ENCODE data around the gene FZD7.

FZD7 gene

DNA sequence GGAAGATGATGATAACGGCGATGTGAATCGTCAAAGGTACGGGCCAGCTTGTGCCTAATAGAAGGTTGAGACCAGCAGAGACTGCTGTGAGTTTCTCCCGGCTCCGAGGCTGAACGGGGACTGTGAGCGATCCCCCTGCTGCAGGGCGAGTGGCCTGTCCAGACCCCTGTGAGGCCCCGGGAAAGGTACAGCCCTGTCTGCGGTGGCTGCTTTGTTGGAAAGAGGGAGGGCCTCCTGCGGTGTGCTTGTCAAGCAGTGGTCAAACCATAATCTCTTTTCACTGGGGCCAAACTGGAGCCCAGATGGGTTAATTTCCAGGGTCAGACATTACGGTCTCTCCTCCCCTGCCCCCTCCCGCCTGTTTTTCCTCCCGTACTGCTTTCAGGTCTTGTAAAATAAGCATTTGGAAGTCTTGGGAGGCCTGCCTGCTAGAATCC is 3.0 kb downstream of the FZD7 start:
- FAIRE-seq, result no peak
- DNase-seq (ENCODE audit: low spot score), result no peak

DNA sequence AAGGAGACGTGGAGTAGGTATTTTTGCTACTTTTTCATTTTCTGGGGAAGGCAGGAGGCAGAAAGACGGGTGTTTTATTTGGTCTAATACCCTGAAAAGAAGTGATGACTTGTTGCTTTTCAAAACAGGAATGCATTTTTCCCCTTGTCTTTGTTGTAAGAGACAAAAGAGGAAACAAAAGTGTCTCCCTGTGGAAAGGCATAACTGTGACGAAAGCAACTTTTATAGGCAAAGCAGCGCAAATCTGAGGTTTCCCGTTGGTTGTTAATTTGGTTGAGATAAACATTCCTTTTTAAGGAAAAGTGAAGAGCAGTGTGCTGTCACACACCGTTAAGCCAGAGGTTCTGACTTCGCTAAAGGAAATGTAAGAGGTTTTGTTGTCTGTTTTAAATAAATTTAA is 3.4 kb downstream of the FZD7 start:
- DNase-seq (ENCODE audit: low spot score) (no peak), FAIRE-seq (no peak)

DNA sequence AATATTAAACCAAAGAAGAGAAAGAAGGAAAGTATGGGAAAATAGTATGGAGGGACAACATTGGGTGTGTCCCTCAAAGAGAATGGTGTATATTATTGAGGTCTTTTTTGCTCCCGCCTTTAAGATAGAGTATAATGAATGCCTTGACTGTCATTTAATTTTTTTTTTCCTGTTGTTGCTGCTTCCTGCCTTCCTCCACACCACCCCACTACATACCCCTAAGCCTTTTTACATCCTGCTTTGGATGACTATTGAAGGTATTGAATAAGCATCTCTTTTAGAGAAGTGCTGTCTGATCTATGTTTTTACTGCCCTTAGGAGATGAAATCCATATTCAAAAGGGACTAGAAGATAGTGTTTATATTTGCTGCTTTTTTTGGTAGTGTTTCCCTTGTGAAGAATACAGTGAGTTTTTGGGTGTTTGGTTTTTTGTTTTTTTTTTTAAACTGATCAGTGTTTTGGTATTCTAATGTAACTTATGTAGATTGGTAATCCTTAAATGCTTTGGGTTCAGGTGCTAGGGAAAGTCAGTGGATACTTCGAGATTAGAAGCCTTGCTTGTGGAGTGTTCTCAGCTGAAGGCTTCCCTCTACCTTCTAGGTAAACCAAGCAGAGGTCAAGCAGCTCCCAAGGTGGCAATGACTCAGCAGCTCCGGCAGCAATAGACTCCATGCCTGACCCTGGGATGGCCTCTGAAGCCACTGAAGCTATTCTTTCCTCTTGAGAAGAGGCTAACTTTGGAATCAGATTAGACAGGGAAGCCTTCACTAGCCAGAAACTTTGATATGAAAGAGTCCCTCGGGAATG is 5.0 kb downstream of the FZD7 start:
- peak; percentile 65 for DNase-seq (ENCODE audit: low spot score)
- peak; percentile 89 for FAIRE-seq

DNA sequence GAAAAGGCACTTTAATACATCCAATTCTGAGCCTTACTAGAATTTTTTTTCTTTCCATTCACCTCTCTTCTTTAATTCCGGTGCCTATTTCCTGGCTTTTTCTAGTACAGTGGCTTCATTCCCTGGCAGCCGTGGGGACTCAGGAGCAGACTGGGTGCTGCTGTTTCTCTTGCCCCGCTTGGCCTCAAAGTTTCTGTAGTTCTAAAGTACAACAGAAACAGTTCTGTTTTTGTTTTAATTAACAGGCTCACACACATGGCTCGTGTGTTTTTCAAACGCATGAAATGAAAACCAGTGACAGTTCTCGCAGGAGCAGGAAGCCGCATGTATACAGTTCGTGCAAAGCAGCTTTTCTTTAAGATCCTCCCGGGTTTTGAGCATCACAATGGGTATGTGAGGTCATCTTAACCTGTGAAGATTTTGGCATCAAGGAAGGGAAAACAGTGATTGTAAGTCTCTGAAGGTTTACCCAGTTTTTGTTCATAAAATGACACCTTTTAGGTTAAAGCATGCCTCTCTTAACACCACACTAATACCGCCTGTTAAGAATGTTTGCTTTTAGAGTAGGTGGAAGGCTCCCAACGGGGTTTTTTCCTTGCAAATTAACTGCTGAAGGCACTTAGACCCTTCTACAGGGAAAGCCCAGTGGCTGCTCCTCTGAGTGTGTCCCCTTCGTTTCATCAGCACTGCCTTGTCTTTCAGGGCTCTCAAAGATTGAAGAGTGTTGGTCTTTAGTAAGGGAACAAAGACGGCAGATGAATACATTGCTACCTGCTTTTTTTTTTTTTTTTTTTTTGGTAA is 5.8 kb downstream of the FZD7 start:
- DNase-seq (ENCODE audit: low spot score) (no peak), FAIRE-seq (no peak)

DNA sequence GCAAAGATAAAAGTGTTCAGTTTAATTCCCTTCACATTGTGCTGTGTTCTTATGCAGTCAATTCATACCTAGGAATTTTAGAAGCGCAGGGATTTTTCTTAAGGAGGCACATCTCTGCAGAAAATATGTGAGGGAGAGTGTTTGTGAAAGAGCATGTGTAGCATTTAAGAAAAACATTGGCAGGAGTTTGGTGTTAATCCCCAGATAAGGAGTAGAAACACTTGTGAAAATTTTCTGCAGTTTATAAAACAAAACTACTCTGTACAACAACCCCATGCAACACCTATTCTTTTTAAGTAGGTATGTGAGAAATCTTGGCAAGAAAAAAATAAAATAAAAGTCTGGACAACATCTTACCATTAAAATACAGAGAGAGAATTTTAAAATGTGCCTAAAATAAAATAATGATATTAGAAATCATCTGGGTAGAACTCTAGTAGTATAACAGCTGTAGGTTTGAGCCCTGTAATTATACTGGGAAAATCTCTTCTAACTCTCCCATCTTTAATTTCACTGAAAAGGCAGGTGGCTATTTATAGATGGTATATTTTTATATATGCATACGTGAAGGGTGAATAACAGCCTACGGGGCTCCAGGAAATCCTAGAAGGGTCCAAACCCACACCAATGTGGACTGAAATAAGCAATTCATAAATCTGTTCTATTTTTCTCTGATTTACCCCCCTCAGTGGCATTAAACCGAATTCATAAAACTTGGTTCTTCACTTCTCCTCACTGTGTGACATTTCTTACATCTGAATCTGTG is 6.6 kb downstream of the FZD7 start:
- no peak for FAIRE-seq

DNA sequence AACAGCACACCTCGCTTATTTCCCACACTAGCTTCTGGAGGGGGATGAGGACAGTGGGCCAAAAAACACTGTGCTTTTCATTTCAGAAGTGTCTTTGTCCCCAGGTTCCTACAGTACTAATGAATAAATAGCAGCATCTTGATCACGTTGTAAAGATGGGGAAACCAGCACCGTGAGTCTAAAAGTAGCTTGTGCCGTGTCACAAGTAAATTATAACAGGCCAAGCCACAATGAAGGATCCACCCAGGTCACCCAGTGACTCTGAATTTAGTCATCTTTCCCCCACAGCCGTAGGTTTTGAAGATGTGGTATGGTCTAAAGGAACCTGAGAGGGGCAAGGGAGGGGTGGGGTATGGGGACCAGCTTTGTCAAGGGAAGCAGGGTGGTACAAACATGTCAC is 8.8 kb downstream of the FZD7 start:
- no peak for FAIRE-seq
- DNase-seq (ENCODE audit: low spot score), result no peak

More for the DNA sequence above, 6.6 kb downstream of the FZD7 start:
- DNase-seq (ENCODE audit: low spot score), result no peak

DNA sequence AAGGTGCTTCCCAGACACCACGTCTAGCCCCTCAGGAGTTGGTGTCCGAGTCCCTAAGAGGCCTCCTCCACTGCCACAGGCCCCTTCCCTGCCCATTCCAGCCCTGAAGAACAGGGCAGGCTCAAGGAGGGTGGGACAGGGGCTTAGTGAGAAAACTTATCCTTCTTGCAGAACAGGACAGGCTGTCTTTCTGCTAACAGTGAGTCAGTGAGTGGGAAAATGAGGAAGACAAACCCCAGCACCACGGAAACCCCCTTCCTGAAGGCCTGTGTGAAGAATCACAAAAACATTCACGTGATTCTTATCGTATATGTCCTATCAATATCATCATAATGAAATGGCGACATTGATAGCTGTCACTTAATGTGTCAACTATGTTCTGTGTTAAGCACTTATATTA is 9.8 kb downstream of the FZD7 start:
- no peak for FAIRE-seq
- no peak for DNase-seq (ENCODE audit: low spot score)

DNA sequence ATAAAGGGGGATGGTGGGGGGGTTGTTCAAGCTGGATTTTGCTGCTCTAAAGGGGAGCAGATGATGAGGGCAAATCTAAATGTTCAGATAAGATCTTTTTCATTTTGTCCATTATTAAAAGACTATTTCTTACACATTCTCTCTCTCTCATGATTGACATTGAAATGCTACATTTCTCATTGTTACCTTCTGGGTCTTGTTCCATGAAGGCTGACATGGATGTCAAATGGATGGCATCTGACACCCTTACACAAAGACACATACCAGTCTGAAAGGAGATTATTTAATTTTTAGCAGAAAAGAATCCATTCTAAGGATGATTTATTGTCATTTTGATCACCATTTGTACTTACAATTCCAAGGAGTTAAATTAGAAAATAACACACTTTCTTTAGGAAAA is 11.1 kb downstream of the FZD7 start:
- DNase-seq (ENCODE audit: low spot score), result no peak
- no peak for FAIRE-seq

DNA sequence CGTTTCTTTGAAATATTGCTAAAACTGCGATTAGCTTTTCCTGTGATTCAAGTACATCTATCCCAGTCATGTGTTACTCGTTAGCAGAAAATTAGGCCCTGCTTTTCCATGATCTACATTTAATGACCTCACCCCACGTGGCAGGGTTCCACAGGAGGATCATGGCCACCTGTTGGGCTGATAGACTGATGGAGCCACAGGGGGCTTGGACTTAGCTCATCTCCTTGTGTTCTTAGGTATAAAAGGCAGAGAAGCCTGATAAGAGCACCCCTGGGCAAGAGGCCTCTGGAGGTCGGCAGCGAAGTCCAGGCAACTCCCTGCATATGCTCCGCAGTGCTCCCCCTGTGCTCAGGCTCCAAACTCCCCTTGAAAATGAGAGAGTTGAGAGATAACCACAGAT is 12.9 kb downstream of the FZD7 start:
- no peak for DNase-seq (ENCODE audit: low spot score)
- no peak for FAIRE-seq

DNA sequence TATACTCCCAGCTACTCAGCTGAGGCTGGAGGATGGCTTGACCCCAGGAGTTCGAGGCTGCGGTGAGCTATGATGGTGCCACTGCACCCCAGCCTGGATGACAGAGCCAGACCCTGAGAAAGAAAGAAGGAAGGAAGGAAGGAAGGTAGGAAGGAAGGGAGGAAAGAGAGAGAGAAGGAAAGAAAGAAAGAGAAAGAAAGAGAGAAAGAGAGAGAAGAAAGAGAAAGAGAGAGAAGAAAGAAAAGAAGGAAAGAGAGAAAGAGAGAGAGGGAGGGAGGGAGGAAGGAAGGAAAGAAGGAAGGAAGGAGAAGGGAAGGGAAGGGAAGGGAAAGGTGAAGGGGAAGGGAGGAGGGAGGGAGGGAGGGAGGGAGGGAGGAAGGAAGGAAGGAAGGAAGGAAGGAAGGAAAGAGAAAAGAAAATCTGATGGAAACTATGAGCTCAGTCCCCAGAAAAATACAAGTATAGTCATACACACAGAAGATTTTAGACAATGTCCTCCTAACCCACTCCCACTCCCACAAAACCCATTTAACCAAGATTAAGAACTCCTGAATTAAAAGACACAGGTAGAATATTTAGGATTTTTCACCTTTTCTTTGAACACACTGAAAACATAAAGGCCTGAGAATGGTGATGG is 15.6 kb downstream of the FZD7 start:
- no peak for FAIRE-seq
- no peak for DNase-seq (ENCODE audit: low spot score)

DNA sequence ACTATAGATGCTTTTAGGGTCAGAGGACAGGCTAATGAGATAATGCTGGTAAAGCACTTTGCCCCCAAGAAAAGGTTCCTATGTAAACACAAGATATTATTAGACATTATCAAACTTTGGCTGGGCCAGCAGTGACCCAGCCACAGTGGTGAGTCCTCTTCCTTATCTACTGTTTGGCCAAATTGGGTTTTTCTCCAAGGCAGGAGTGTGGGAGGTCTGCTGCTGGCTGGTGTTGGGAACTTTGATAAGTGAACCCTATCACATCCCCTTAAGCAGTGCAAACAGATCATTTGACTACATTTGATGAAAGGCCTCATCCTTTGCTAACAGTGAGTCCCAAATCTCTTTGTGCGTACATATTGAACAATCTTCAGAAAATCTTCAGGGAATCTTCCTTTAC is 16.2 kb downstream of the FZD7 start:
- no peak for FAIRE-seq

DNA sequence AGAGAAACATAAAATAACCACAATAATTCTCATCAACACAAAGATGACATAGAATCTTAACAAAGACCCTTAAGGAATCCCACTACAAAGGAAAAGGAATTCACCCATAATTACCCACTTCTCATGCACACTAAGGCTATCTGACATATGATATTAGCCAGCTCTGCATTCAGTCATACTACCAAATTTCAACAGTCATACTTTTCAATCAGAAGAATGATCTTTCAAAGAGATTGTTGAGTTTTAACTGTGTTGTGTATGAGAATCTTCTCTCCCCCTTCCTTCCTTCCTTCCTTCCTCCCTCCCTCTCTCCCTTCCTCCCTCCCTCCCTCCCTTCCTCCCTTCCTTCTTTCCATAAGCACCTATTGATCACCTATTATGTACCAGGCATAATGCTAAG is 17.0 kb downstream of the FZD7 start:
- no peak for DNase-seq (ENCODE audit: low spot score)
- no peak for FAIRE-seq

More for the DNA sequence above, 16.2 kb downstream of the FZD7 start:
- DNase-seq (ENCODE audit: low spot score), result no peak

DNA sequence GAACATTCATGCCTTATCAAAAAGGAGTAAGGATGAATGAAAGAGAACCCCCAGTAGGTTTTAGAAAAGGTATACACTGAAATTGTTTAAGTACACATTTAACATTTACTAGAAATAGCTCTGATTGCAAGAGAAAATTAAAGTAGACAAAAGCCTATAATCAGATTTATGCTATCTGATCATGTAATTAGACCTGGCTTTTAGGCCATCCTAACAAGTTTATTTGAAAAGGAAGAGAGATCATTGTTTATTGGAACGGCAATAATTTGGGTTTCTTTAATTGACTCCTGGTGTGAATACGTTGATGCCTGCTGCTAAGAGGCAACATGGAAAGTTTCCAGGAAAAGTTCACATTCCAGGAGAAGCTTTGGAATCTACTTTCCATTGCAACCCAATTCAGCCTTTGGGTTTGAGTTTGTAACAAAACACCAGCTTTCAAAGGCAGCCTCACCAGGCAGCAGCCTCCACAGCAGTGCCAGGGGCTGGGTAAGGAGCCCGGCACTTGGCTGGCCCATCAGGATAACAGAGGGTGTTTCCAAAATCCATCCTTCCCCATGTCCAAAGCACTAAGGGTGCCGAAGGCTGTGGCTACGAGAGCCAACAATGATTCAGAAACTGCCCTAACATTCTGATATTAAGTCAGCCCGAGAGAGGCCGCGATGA is 18.0 kb downstream of the FZD7 start:
- DNase-seq (ENCODE audit: low spot score) (no peak), FAIRE-seq (no peak)

DNA sequence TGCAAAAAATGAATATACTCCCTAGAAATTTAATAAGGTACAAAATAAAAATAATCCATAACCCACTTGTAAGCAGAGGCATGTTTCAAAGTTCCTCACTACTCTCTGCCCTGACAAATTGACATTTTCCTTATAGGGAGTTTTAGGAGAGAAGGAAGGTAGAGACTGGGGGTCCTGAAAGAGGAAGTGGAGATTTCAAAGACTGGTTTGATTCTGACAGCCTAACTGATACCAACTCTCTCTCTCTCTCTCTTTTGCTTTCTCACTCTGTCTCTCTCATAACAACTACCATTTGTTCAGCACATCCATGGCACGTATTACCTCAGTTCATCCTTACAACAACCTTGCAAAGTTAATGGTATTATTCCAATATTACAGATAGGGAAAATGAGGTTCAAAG is 18.6 kb downstream of the FZD7 start:
- FAIRE-seq, result no peak
- DNase-seq (ENCODE audit: low spot score), result no peak

DNA sequence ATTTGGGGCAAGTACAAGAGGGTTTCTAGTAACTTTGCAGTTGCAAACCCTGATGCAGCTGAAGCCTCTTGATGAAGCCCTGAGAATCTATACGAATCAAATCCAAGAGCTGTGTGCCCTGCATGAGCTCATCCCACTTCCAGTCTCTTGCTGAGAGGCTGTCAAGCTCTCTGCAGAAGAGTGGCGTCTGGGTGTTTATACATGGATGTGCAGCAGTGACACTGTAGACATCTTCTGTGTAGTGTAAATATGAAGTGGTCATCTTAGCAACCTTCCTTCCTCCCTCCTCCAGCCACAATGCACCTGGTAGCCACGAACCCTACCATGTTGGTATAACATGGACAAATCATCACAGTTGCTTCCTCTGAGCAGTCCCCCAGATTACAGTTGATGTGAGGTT is 21.0 kb downstream of the FZD7 start:
- no peak for FAIRE-seq

DNA sequence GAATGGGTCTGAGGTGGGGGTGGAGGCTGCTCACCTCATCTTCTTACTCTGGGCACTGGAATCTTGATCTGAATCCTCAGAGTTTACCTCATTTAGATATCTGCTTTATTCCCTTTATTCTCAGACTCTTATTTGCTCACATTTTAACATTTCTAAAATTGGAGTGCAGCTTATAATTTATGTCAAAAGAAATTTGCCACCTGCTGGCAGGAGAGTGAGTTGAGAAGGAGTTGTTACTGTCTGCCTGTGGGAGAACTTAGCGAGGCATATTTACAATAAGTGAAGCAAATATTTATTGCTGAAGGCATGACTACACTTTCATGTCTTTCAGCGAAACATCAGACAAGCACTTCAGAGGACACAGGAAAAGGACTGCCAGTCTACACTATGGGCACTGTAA is 23.0 kb downstream of the FZD7 start:
- DNase-seq (ENCODE audit: low spot score) (no peak), FAIRE-seq (no peak)

More for the DNA sequence above, 21.0 kb downstream of the FZD7 start:
- DNase-seq (ENCODE audit: low spot score), result no peak

DNA sequence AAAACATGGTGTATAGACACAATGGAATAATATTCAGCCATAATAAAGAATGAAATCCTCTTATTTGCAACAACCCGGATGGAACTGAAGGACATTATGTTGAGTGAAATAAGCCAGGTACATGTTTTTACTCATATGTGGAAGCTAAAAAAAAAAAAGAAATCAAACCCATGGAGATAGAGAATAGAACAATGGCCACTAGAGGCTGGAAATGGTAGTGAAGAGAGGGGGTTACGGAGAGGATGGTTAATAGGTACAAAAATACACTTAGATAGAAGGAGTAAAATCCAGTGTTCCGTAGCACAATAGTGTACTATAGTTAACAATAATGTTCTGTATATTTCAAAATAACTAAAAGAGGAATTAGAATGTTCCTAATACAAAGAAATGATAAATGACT is 26.6 kb downstream of the FZD7 start:
- DNase-seq (ENCODE audit: low spot score) (no peak), FAIRE-seq (no peak)

DNA sequence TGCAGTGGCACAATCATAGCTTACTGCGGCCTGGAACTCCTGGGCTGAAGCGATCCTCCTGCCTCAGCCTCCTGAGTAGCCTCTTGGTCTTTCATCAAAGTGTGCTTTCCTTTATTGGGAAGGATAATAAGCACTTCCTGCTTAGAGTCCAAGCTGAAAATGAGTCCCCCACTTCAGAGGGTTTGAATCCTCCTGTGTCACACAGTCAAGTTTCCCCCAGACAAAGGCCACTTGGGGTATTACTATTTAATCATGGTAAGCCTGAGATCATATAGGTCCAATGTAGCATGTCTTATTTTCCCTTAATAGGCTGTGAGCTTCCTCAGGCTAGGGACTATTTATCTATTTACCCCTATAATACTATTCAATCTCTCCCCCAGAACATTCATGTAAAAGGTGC is 28.0 kb downstream of the FZD7 start:
- DNase-seq (ENCODE audit: low spot score), result no peak
- no peak for FAIRE-seq

DNA sequence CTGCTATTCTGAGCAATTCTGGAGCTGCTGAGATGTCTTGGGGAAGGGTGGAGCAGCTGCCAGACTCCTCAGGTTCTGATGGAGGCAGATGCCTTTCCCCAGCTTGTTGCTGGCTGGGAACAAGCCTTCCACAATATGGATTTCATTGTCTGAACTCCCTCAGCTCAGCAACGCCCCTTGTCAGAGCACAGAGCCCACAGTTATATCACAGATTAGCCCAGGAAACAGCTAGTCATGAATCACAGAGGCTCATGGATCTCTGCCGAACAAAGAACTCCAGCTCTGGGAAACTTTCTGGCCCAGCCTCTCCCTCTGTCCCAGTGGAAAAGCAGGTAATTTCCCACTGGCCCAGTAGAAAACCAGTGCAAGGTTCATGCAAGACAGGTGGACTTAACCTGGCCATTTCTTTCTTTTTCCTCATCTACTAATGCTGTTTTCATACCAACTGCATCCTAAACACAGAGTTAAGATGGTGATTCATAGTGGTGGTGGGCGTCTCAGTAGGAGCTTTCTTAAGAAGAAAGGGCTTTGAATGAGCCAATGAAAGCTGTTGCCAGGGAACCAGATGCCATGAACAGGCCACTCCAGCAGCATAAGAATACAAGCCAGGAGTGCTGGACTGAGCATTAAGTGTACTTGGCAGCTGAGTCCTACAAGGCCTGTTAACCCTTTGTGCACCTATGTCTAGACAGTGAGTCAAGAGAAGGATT is 30.7 kb downstream of the FZD7 start:
- FAIRE-seq, result no peak

DNA sequence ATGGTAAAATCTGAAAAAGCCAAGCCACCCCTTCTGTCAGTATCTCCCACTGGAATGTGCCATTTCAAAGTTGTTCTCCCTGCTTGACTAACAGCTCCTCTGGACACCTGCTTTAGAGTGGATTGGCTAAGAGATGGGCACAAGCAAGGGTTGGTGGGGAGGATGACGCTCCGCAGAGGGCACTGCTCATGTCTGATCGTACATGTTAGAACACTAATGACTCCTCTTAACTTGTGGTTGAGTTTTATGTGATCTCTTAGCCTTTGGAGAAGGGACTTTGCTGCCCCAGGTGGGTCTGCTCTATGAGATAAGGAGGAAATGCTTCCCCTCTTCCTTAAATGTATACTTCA is 31.2 kb downstream of the FZD7 start:
- no peak for FAIRE-seq
- DNase-seq (ENCODE audit: low spot score), result no peak

More for the DNA sequence above, 30.7 kb downstream of the FZD7 start:
- DNase-seq (ENCODE audit: low spot score), result peak; percentile 21
